ENCODE measurements around the gene MSMB. TPM values are rescaled to one million over a fixed set of nuclear protein-coding genes. Genes with fewer than 3 reads are reported as not detected.

Gene MSMB
- total and polyA plus RNA-seq, 9 of the 15 experiments (the other 6 are each of a cell fraction or from before 2014, with no cell fraction given) = 0.21 to 0.60 TPM; not detected in 7

DNA sequence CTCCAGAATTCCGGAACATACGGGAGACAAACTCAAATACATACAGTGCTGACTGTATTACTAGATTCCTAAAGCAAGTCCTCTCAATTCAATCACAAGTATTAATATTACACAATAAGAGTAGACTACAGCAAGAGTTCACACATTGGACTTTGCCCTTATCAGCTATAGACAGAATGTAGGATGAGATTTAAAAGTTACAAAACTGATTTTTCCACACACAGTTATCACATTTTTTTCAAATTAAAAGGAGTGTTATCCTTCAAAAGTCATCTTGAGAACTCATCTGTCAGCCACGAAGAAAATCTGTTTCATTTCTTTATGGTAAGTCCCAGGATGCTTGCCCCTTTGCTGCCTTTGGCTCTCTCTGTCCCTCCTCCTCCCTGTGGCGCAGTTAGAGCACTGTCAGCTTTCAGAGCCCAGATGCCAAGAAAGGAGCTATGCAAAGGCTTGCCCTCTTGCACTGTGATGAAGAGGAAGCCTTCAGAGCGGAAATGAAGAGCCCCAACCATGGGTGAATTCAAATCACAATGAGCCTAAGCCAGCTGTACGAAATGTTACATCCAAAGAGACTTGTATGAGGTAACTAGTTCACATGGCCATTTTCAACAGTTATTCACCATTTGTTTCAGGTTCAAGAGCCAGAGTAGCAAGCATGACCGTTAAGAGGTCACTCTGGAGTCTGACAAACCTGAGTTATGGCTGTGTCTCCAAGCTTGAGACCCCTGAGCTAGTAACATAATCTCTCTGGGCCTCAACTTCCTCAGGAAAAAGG, 26.3 kb downstream of the MSMB start (continued):
- TF ChIP-seq, protein P1, sequence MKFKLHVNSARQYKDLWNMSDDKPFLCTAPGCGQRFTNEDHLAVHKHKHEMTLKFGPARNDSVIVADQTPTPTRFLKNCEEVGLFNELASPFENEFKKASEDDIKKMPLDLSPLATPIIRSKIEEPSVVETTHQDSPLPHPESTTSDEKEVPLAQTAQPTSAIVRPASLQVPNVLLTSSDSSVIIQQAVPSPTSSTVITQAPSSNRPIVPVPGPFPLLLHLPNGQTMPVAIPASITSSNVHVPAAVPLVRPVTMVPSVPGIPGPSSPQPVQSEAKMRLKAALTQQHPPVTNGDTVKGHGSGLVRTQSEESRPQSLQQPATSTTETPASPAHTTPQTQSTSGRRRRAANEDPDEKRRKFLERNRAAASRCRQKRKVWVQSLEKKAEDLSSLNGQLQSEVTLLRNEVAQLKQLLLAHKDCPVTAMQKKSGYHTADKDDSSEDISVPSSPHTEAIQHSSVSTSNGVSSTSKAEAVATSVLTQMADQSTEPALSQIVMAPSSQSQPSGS (CRISPR knock-in tag; IDR thresholded peaks at IDR 0.05) = no peak
- TF ChIP-seq RCOR1 (IDR thresholded peaks at IDR 0.05; ENCODE audit: borderline replicate concordance in 1 of 2, low read depth in 2 of 2, low read length in 2 of 2) (peak; percentile 80 to 98), CBFA2T2 (conservative IDR thresholded peaks at IDR 0.05) (peak; percentile 69), NR2C1 (IDR thresholded peaks at IDR 0.05) (no peak), NR2C1 (tag; IDR thresholded peaks at IDR 0.05) (0 out of 2 replicates have a peak, but pooled peaks have one; percentile 33), STAT5A (IDR thresholded peaks at IDR 0.05; ENCODE audit: borderline replicate concordance, low read length) (peak; percentile 40; the same call in 1 of the 2 replicates), BRCA1 (IDR thresholded peaks at IDR 0.05) (no peak), BRCA1 (CRISPR knock-in tag; IDR thresholded peaks at IDR 0.05) (0 out of 2 replicates have a peak, but pooled peaks have one; percentile 19), MAFG (tag; conservative IDR thresholded peaks at IDR 0.05) (no peak), CEBPB (tag; IDR thresholded peaks at IDR 0.05) (peak; percentile 92), NCOR1 (IDR thresholded peaks at IDR 0.05) (peak; percentile 65)
- TF ChIP-seq, protein P2, sequence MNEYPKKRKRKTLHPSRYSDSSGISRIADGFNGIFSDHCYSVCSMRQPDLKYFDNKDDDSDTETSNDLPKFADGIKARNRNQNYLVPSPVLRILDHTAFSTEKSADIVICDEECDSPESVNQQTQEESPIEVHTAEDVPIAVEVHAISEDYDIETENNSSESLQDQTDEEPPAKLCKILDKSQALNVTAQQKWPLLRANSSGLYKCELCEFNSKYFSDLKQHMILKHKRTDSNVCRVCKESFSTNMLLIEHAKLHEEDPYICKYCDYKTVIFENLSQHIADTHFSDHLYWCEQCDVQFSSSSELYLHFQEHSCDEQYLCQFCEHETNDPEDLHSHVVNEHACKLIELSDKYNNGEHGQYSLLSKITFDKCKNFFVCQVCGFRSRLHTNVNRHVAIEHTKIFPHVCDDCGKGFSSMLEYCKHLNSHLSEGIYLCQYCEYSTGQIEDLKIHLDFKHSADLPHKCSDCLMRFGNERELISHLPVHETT (CRISPR knock-in tag; conservative IDR thresholded peaks at IDR 0.05 in 1 of 2, IDR thresholded peaks at IDR 0.05 in 1 of 2) = no peak
- TF ChIP-seq, protein P3, sequence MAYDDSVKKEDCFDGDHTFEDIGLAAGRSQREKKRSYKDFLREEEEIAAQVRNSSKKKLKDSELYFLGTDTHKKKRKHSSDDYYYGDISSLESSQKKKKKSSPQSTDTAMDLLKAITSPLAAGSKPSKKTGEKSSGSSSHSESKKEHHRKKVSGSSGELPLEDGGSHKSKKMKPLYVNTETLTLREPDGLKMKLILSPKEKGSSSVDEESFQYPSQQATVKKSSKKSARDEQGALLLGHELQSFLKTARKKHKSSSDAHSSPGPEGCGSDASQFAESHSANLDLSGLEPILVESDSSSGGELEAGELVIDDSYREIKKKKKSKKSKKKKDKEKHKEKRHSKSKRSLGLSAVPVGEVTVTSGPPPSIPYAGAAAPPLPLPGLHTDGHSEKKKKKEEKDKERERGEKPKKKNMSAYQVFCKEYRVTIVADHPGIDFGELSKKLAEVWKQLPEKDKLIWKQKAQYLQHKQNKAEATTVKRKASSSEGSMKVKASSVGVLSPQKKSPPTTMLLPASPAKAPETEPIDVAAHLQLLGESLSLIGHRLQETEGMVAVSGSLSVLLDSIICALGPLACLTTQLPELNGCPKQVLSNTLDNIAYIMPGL (CRISPR knock-in tag; IDR thresholded peaks at IDR 0.05) = no peak
